WERI-Rb-1 (cell line): ENCODE data around the gene AZU1.

Experiments used
- DNase-seq: peaks from one replicate; pipeline ENCODE4 v3.0.0-alpha.2; 2020
- H3K27ac ChIP-seq: fragments of 250-450 bp; sonication (Bioruptor Pico); 2 replicates; pipeline ENCODE4 v1.5.1; 2020; ENCODE audit warnings: mild to moderate bottlenecking, moderate library complexity
- H3K27me3 ChIP-seq: fragments of 250-450 bp; sonication (Bioruptor Pico); 2 replicates; pipeline ENCODE4 v1.5.1; 2021; ENCODE audit warnings: mild to moderate bottlenecking, low read depth, moderate library complexity; ENCODE audit not compliant: insufficient read depth, severe bottlenecking
- H3K36me3 ChIP-seq: fragments of 250-450 bp; sonication (Bioruptor Pico); 2 replicates; pipeline ENCODE4 v1.5.1; 2020; ENCODE audit warnings: mild to moderate bottlenecking, moderate library complexity
- H3K4me3 ChIP-seq: 2 replicates; pipeline ENCODE4 v1.5.1; 2011; ENCODE audit warnings: low read depth, mild to moderate bottlenecking, control low read depth, low read length
- H3K9me3 ChIP-seq: fragments of 250-450 bp; sonication (Bioruptor Pico); 2 replicates; pipeline ENCODE4 v1.5.1; 2021; ENCODE audit warnings: mild to moderate bottlenecking, moderate library complexity; ENCODE audit not compliant: severe bottlenecking
- TF ChIP-seq, protein P1 (sequence below): IDR thresholded peaks from 2 replicates; pipeline ENCODE4 v1.5.1; 2011; ENCODE audit warnings: low read depth, mild to moderate bottlenecking, control low read depth, inconsistent platforms, low read length

Gene AZU1

GRCh38 chr19:855142-855541 lies 27.5 kb downstream of the AZU1 start:
- H3K4me3 ChIP-seq, result no peak overlapping the region
- H3K9me3 ChIP-seq, result no peaks in the 10 kb centered on the region
- TF ChIP-seq, protein P1, sequence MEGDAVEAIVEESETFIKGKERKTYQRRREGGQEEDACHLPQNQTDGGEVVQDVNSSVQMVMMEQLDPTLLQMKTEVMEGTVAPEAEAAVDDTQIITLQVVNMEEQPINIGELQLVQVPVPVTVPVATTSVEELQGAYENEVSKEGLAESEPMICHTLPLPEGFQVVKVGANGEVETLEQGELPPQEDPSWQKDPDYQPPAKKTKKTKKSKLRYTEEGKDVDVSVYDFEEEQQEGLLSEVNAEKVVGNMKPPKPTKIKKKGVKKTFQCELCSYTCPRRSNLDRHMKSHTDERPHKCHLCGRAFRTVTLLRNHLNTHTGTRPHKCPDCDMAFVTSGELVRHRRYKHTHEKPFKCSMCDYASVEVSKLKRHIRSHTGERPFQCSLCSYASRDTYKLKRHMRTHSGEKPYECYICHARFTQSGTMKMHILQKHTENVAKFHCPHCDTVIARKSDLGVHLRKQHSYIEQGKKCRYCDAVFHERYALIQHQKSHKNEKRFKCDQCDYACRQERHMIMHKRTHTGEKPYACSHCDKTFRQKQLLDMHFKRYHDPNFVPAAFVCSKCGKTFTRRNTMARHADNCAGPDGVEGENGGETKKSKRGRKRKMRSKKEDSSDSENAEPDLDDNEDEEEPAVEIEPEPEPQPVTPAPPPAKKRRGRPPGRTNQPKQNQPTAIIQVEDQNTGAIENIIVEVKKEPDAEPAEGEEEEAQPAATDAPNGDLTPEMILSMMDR, result no peak
- no peak overlapping the region for H3K27ac ChIP-seq
- H3K27me3 ChIP-seq, result no peaks in the 10 kb centered on the region
- H3K36me3 ChIP-seq, result no peaks in the 10 kb centered on the region
- no peak for DNase-seq

GRCh38 chr19:855566-856120 lies 28.0 kb downstream of the AZU1 start:
- Histone ChIP-seq H3K9me3 (no peaks in the 10 kb centered on the region), H3K36me3 (no peaks in the 10 kb centered on the region), H3K27me3 (no peaks in the 10 kb centered on the region), H3K27ac (no peak overlapping the region), H3K4me3 (no peak overlapping the region)
- DNase-seq, result no peak
- TF ChIP-seq, protein P1, result no peak

DNA sequence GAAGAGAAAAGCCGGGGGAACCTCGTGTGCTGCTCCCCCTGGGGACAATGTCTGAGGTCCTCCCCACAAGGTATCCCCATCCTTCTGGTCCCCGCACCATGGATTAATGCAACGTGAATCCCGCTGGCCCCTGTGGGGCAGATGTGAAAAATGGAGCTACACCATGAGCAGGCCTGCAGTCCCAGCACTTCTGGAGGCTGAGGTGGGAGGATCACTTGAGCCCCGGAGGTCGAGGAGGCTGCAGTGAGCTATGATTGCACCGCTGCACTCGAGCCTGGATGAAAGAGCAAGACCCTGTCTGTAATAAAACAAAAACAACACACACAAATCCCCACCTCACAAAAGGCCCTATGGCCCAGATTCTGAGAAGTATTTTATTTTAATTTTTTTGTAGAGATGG lies 30.6 kb downstream of the AZU1 start:
- H3K36me3 ChIP-seq, result no peaks in the 10 kb centered on the region; the same call in 1 of the 2 replicates
- no peaks in the 10 kb centered on the region for H3K27me3 ChIP-seq
- TF ChIP-seq, protein P1, result no peak
- no peak for DNase-seq
- H3K9me3 ChIP-seq, result no peaks in the 10 kb centered on the region
- no peak overlapping the region for H3K4me3 ChIP-seq
- H3K27ac ChIP-seq, result no peak overlapping the region

- Histone ChIP-seq H3K27ac (peak within 1 kb of the TSS; percentile 66), H3K27me3 (no peaks in the 10 kb centered on the region), H3K4me3 (peak within 1 kb of the TSS; percentile 53), H3K36me3 (no peaks in the 10 kb centered on the region; the same call in 1 of the 2 replicates), H3K9me3 (no peaks in the 10 kb centered on the region)
- DNase-seq, result no peak
- TF ChIP-seq, protein P1, result no peak
Measured at GRCh38 chr19:858868-859843, 31.5 kb downstream of the AZU1 start, which contains the start of gene CFD. CFD (plus strand) TSS chr19:859664; CDS start chr19:859690, 26 bp downstream.

DNA sequence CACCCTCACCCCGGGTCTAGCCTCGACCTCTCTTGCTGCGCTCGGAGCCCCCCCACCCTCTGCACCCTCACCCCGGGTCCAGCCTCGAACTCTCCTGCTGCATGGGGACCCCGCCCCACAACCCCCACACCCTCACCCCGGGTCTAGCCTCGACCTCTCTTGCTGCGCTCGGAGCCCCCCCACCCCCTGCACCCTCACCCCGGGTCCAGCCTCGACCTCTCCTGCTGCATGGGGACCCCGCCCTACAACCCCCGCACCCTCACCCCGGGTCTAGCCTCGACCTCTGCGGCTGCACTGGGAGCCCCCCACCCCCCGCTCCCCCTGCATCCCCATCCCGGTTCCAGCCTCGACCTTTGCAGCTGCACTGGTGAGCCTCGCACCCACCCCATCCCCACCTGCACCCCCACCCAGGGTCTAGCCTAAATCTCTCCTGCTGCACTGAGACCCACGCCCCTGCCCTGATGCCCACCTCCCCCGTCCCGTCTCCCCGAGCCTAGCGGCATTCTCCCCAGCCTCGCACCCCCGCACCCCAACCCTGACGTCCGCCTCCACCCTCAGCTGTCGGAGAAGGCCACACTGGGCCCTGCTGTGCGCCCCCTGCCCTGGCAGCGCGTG lies 33.6 kb downstream of the AZU1 start:
- Histone ChIP-seq H3K27ac (no peak overlapping the region), H3K9me3 (no peaks in the 10 kb centered on the region), H3K27me3 (no peaks in the 10 kb centered on the region), H3K36me3 (peaks cover 7% of the 10 kb centered on the region), H3K4me3 (no peak overlapping the region)
- DNase-seq, result no peak
- TF ChIP-seq, protein P1, result no peak
